Measurements from ENCODE around the gene ROBO3.

The ROBO3 gene

GRCh38 chr11:124865181-124865901 is at the start of gene ROBO3:
TSS of gene ROBO3 (plus strand) at chr11:124865432. CDS start at chr11:124865578, 146 bp downstream.
- DNase-seq = no peak

GRCh38 chr11:124817036-124817435 is 48.2 kb upstream of the ROBO3 start:
- DNase-seq = no peak

- DNase-seq = no peak
These were observed 43.1 kb upstream of the ROBO3 start for GRCh38 chr11:124821995-124822730.

- DNase-seq = no peak
These were observed 41.5 kb upstream of the ROBO3 start for GRCh38 chr11:124823512-124824376.

- no peak for DNase-seq
These were observed 39.4 kb upstream of the ROBO3 start for GRCh38 chr11:124825876-124826275.

- DNase-seq = no peak
These were observed 35.2 kb upstream of the ROBO3 start for GRCh38 chr11:124829986-124830385.

- DNase-seq = no peak
These were observed 34.5 kb upstream of the ROBO3 start for GRCh38 chr11:124830749-124831148.

- DNase-seq = no peak
These were observed 33.3 kb upstream of the ROBO3 start for GRCh38 chr11:124831897-124832296.

GRCh38 chr11:124832571-124832970 is 32.7 kb upstream of the ROBO3 start:
- no peak for DNase-seq

GRCh38 chr11:124834526-124835180 is 30.6 kb upstream of the ROBO3 start:
- no peak for DNase-seq

GRCh38 chr11:124835918-124836317 is 29.3 kb upstream of the ROBO3 start:
- DNase-seq = no peak

GRCh38 chr11:124837491-124837856 is 27.8 kb upstream of the ROBO3 start:
- DNase-seq = peak; percentile 58

GRCh38 chr11:124838805-124839127 is 26.5 kb upstream of the ROBO3 start:
- DNase-seq = no peak

GRCh38 chr11:124839128-124839971 is 25.9 kb upstream of the ROBO3 start:
- no peak for DNase-seq

GRCh38 chr11:124839972-124840621 is 25.1 kb upstream of the ROBO3 start:
- DNase-seq = no peak

GRCh38 chr11:124840666-124841065 is 24.6 kb upstream of the ROBO3 start:
- no peak for DNase-seq

GRCh38 chr11:124841201-124841600 is 24.0 kb upstream of the ROBO3 start:
- DNase-seq = no peak

- no peak for DNase-seq
These were observed 23.4 kb upstream of the ROBO3 start for GRCh38 chr11:124841840-124842239.

- no peak for DNase-seq
These were observed 22.9 kb upstream of the ROBO3 start for GRCh38 chr11:124842305-124842704.

GRCh38 chr11:124843616-124843910 is 21.7 kb upstream of the ROBO3 start:
- DNase-seq = no peak

GRCh38 chr11:124844664-124845079 is 20.6 kb upstream of the ROBO3 start:
- no peak for DNase-seq
